Measurements from ENCODE around the gene TTC23L.

TTC23L gene

DNA sequence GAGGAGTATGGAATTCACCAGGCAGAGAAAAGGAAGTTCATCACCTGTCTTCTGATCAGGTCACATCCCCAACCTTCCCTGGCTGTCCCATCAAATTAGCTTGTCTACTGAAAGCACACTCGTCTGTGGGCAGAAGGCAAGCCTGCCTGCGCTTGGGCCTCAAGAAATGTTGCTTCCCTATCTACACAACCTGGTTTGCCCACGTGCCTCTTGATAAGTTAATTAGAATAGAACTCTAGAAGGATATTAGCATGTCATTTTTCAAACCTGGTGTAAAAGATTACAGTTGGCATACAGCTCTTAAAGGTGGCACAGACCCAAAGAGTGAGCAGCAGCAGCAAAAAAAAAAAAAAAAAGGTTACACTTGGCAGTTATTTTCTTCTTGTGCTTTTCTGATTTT is 5.1 kb downstream of the TTC23L start:
- Mint-ChIP-seq H3K36me3 (ENCODE audit: low read depth) (peaks cover 9% of the 10 kb centered on the region), H3K4me1 (peaks cover 10% of the 10 kb centered on the region), H3K4me3 (no peak overlapping the region), H3K9me3 (peaks cover 5% of the 10 kb centered on the region), H3K27ac (peak overlapping the region in 1 of 3 experiments; percentile 26), H3K27me3 (ENCODE audit: low read depth) (no peaks in the 10 kb centered on the region)
- TF ChIP-seq, protein P1, sequence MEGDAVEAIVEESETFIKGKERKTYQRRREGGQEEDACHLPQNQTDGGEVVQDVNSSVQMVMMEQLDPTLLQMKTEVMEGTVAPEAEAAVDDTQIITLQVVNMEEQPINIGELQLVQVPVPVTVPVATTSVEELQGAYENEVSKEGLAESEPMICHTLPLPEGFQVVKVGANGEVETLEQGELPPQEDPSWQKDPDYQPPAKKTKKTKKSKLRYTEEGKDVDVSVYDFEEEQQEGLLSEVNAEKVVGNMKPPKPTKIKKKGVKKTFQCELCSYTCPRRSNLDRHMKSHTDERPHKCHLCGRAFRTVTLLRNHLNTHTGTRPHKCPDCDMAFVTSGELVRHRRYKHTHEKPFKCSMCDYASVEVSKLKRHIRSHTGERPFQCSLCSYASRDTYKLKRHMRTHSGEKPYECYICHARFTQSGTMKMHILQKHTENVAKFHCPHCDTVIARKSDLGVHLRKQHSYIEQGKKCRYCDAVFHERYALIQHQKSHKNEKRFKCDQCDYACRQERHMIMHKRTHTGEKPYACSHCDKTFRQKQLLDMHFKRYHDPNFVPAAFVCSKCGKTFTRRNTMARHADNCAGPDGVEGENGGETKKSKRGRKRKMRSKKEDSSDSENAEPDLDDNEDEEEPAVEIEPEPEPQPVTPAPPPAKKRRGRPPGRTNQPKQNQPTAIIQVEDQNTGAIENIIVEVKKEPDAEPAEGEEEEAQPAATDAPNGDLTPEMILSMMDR (IDR thresholded peaks at IDR 0.05; ENCODE audit: unreplicated experiment in 3 of 3): no peak

DNA sequence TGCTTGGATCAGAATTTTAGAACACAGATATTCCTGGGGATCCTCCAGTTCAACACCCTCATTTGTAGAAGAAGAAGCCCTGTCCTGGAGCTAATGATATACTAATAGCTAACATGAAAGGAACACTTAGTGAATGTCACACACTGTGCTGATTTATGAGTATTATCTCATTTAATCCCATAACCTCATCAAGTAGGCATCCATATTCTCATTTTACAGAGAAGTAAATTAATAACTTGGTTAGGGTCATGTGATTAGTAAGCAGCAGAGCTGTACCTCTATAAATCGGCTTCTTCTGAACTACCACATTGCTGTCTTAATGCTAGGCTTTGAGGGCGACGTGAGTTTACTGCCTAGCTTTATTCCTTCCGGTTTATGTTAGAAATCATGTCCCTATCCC is 6.0 kb downstream of the TTC23L start:
- H3K4me1 Mint-ChIP-seq: peaks cover 6% of the 10 kb centered on the region
- H3K27me3 Mint-ChIP-seq (ENCODE audit: low read depth): no peaks in the 10 kb centered on the region
- H3K9me3 Mint-ChIP-seq: peaks cover 5% of the 10 kb centered on the region
- no peak overlapping the region for H3K4me3 Mint-ChIP-seq
- peaks cover 15% of the 10 kb centered on the region for H3K36me3 Mint-ChIP-seq (ENCODE audit: low read depth)
- peak overlapping the region in 1 of 3 experiments; percentile 25 for H3K27ac Mint-ChIP-seq
- TF ChIP-seq, protein P1 (IDR thresholded peaks at IDR 0.05; ENCODE audit: unreplicated experiment in 3 of 3): no peak

DNA sequence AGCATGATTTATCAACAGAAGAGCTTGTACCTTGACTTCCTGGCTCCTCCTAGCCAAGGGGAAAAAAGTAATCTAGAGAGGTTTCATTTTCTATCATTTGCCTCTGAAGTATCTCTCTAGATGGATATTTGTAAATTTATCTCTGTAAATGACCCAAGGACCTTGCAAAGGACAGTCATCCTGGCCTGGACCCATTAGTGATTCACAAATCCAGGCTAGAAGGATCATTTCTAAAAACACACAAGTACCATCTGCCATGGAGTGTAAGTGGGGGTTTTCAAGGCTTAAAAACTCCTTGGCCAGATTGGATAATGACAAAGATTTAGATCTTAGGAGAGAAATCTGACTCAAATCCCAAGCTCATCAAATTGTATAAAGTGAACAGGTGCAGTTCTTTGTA is 8.1 kb downstream of the TTC23L start:
- peaks cover 6% of the 10 kb centered on the region for H3K4me1 Mint-ChIP-seq
- H3K27ac Mint-ChIP-seq: no peak overlapping the region
- TF ChIP-seq, protein P1 (IDR thresholded peaks at IDR 0.05; ENCODE audit: unreplicated experiment in 3 of 3): no peak
- peaks cover 5% of the 10 kb centered on the region for H3K9me3 Mint-ChIP-seq
- no peak overlapping the region for H3K4me3 Mint-ChIP-seq
- H3K36me3 Mint-ChIP-seq (ENCODE audit: low read depth): peaks cover 15% of the 10 kb centered on the region
- no peaks in the 10 kb centered on the region for H3K27me3 Mint-ChIP-seq (ENCODE audit: low read depth)

DNA sequence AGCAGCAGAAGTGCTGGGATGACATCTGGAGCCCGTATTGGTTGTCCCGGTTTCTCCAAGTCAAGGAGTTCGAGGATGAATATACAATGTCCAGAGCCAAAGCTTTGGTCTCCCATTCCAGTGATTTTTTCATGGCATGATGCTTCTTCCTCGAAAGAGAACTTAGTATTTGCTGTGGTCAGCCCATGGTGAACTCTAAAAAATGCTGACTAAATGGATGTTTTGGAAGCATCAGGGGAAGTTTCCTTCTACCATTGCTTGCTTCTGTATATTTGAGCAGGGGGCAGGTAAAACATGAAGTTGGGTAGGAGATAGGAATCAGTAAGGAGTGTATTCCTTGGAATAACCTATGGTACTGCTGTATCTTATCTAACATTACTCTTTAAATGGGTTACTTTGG is 8.6 kb downstream of the TTC23L start:
- Mint-ChIP-seq H3K4me3 (no peak overlapping the region), H3K27me3 (ENCODE audit: low read depth) (no peaks in the 10 kb centered on the region), H3K27ac (no peak overlapping the region), H3K9me3 (peaks cover 5% of the 10 kb centered on the region), H3K4me1 (peaks cover 6% of the 10 kb centered on the region), H3K36me3 (ENCODE audit: low read depth) (peaks cover 20% of the 10 kb centered on the region)
- TF ChIP-seq, protein P1 (IDR thresholded peaks at IDR 0.05; ENCODE audit: unreplicated experiment in 3 of 3): no peak

DNA sequence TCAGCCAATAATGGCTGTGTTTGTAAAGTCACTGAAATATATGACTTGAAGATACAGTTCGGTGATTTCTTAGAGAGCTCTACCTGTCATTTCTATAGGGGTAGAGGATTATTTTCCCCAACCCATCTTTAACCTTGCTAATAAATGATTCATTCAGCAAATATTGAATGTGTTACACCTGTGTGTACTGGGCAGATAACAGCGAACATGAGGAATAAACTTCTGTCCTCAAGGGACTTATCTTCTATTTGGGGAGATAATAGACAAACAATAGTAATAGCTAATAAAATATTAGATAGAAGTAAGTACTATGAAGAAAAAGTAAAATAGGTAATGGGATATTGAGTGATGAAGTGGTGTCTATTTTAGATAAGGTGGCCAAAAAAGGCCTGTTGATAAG is 9.3 kb downstream of the TTC23L start:
- Mint-ChIP-seq H3K27ac (no peak overlapping the region), H3K4me3 (no peak overlapping the region)
- TF ChIP-seq, protein P1 (IDR thresholded peaks at IDR 0.05; ENCODE audit: unreplicated experiment in 3 of 3): no peak

DNA sequence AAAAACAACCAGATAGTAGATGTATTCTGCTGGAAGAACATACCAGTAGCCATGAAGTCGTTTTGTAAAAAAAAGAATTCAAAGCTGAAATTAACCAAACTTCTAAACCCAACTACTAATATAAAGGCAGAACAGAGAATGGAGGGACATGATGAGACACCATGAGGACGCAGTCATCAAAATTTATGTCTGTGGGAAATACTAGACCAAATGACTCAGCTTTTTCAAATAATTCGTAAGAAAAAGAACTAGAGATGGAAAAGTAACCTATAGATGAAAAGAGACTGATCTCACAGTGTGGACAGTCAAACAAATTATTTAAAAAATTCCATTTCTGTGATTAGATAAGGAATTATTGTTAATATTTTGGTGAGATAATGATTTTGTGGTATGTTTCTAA is 10.3 kb downstream of the TTC23L start:
- no peak overlapping the region for H3K4me3 Mint-ChIP-seq
- H3K4me1 Mint-ChIP-seq: peaks cover 3% of the 10 kb centered on the region
- no peak overlapping the region for H3K27ac Mint-ChIP-seq
- H3K36me3 Mint-ChIP-seq (ENCODE audit: low read depth): peaks cover 20% of the 10 kb centered on the region
- TF ChIP-seq, protein P1 (IDR thresholded peaks at IDR 0.05; ENCODE audit: unreplicated experiment in 3 of 3): no peak
- peaks cover 5% of the 10 kb centered on the region for H3K9me3 Mint-ChIP-seq
- no peaks in the 10 kb centered on the region for H3K27me3 Mint-ChIP-seq (ENCODE audit: low read depth)

More for the DNA sequence above, 9.3 kb downstream of the TTC23L start:
- H3K27me3 Mint-ChIP-seq (ENCODE audit: low read depth): no peaks in the 10 kb centered on the region
- peaks cover 6% of the 10 kb centered on the region for H3K4me1 Mint-ChIP-seq
- peaks cover 20% of the 10 kb centered on the region for H3K36me3 Mint-ChIP-seq (ENCODE audit: low read depth)
- peaks cover 5% of the 10 kb centered on the region for H3K9me3 Mint-ChIP-seq

All from nephron (organoid).